Motor neuron (in vitro differentiated cells): ENCODE measurements around the gene MAPK8. TPM values are rescaled to one million over a fixed set of nuclear protein-coding genes. Genes with fewer than 3 reads are reported as not detected.
A peak's percentile ranks its signal among the peaks of the same experiment; 100 is the strongest.

Source experiments
- ATAC-seq, 8 experiments: fragments of 200-7000 bp; cut with Tn5 transposase; replicated peaks in 6 of 8; 2 replicates each; pipeline ENCODE4 v1.8.0; 2021; ENCODE audit warnings: mild to moderate bottlenecking in 8 of 8, moderate library complexity in 8 of 8
- H3K27ac ChIP-seq, 2 donors: fragments of 250-450 bp; sonication (Bioruptor Pico); 2 replicates each; pipeline ENCODE4 v1.9.0; 2021; ENCODE audit warnings: antibody characterized with exemption in 2 of 2, mild to moderate bottlenecking in 2 of 2, moderate library complexity in 1 of 2
- H3K4me1 ChIP-seq, 2 donors: fragments of 250-450 bp; sonication (Bioruptor Pico); replicated peaks in 1 of 2; 2 replicates each; pipeline ENCODE4 v1.6.1; 2021; ENCODE audit warnings: antibody characterized with exemption in 2 of 2, mild to moderate bottlenecking in 2 of 2, moderate library complexity in 1 of 2
- H3K4me3 ChIP-seq, 5 donors: fragments of 250-450 bp; sonication (Bioruptor Pico); 2 replicates each; pipeline ENCODE4 v1.9.0; 2021; ENCODE audit warnings: antibody characterized with exemption in 5 of 5, mild to moderate bottlenecking in 5 of 5, moderate library complexity in 4 of 5
- WGBS, 10 experiments: fragments of 450-650 bp; shearing (Covaris generic); methylation state at CpG; one replicate each; pipeline ENCODE4 v1.0.0; 2022; 5-methylcytosine and 5-hydroxymethylcytosine counted together
- in situ Hi-C, 9 experiments: fragments of 400-800 bp; cut with MboI; loops; one replicate each; pipeline ENCODE4 v1.15.0; 2021; ENCODE audit warnings: low sequenced_read_pairs in 9 of 9, low pct_unique_long_range_greater_than_20kb in 2 of 9; ENCODE audit not compliant: unreplicated experiment in 9 of 9
- total RNA-seq, 8 experiments: library from RNA; unstranded; fragments of 300-600 nt; gene quantifications; 2 replicates each; pipeline versions ENCODE4 v1.2.3 to v1.2.4, GENCODE V29; 2022

MAPK8 gene
- total RNA-seq, 8 experiments from 2014 or later: 21.2 to 122 (median 68.1) TPM

DNA sequence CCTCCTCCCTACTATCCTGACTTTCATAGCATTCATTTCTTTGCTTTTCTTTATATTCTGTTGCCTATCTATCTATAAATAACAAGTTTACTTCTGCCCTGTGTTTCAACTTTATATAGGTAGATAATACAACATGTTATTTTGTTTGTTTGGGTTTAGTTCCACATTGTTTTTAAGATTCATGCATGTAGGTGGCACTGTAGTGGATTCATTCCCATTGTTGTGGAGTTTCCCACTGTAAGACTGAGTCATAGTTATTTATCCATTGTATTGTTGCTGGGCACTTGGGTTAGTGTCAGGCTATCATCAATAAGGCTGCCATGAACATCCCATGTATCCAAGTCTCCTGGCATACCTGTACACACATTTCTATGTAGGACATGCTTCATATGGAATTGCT lies 170.7 kb downstream of the MAPK8 start:
- Histone ChIP-seq H3K4me3 (no peak overlapping the region), H3K27ac (no peak overlapping the region), H3K4me1 (no peaks in the 10 kb centered on the region)
- in situ Hi-C loops: no loop called here
- ATAC-seq: no peak

DNA sequence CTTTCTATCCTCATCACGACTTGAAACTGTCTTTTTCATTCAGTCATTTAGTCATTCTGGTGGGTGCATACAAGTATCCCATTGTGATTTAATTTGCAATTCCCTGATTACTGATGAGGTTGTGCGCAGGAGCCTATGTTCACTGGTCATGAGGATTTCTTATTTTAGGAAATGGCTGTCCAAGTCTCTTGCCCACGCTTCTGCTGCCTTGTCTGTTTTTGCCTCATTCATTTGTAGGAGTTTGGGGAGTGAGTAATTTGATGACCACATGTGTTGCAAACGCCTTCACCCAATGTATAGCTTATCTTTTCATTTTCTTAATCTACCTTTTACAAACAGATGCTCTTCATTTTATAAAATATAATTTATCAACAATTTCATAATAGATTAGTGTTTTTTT lies 171.1 kb downstream of the MAPK8 start:
- in situ Hi-C loops: no loop called here
- WGBS, 10 experiments: 64 to 100% (median 80%) methylated on average over 2 to 4 of the region's 4 CpGs; no CpG with 5 or more reads in 1 of the 10 experiments
- Histone ChIP-seq H3K27ac (no peak overlapping the region), H3K4me1 (no peaks in the 10 kb centered on the region), H3K4me3 (no peak overlapping the region)
- ATAC-seq: no peak

DNA sequence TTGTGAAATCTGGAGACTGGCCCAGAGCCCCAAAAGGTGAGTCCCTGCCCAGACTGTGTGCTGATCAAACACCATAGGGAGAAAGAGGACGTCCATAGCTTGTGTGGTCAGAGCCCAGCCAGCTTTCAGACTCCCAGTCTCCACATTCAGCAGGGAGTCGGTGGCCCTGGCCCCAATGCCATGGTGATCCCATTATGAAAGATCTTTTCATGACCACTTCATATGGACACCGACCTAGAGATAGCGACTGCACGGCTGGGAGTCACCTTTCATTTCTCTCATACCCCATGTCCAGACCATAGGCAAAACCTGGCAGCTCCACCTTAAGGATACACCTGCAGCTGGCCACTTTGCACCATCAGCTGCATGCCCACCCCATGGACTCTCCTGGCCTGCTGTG lies 172.0 kb downstream of the MAPK8 start:
- in situ Hi-C loops: no loop called here
- H3K4me1 ChIP-seq: no peaks in the 10 kb centered on the region
- no peak for ATAC-seq
- no peak overlapping the region for H3K27ac ChIP-seq
- WGBS, 10 experiments: 71 to 100% (median 86%) methylated on average over 1 to 4 of the region's 5 CpGs; no CpG with 5 or more reads in 5 of the 10 experiments
- no peak overlapping the region for H3K4me3 ChIP-seq

DNA sequence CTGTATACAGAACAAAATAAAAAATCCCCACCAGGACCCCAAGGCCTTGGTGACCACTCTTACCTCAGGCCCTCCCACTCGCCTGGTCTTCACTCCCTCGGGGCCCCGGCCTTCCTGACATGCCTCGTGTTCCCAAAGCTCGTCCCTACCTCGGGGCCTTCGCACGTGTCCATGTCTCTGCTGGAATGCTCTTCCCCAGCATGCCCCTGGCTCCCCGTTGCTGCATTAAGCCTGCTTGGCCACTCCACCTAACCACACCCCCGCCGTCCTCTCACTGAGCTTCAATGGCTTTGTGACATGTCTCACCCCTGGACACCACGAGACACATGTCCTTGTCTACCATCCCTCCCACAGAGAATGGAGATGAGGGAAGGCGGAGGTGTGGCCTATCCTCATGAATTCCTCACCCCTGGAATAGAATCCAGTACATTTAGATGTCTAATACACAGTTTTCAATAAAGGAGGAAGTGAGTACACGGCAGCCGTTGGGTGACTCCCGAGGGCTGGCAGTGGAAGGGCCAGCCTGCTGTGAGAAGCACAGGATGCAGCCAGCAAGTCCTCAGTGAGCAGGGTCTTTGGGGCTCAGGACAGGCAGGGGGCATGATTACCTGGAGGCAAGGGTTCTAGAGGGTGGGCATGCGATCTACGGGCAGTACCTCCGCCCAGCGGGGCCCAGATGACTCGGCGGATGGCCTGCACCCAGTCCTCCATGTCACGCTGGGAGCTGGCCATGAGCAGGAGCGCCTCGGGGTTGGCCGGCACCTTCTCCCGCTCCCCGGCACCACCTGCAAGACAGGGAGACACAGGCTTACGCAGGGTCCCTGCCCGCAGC lies 172.7 kb downstream of the MAPK8 start:
- Histone ChIP-seq H3K27ac (no peak overlapping the region), H3K4me3 (no peak overlapping the region), H3K4me1 (no peaks in the 10 kb centered on the region)
- in situ Hi-C loops: no loop called here
- 63 to 100% (median 94%) methylated on average over 1 to 4 of the region's 30 CpGs; no CpG with 5 or more reads in 1 of the 10 experiments for WGBS, 10 experiments
- ATAC-seq: peak in 1 of 8 experiments; percentile 33

DNA sequence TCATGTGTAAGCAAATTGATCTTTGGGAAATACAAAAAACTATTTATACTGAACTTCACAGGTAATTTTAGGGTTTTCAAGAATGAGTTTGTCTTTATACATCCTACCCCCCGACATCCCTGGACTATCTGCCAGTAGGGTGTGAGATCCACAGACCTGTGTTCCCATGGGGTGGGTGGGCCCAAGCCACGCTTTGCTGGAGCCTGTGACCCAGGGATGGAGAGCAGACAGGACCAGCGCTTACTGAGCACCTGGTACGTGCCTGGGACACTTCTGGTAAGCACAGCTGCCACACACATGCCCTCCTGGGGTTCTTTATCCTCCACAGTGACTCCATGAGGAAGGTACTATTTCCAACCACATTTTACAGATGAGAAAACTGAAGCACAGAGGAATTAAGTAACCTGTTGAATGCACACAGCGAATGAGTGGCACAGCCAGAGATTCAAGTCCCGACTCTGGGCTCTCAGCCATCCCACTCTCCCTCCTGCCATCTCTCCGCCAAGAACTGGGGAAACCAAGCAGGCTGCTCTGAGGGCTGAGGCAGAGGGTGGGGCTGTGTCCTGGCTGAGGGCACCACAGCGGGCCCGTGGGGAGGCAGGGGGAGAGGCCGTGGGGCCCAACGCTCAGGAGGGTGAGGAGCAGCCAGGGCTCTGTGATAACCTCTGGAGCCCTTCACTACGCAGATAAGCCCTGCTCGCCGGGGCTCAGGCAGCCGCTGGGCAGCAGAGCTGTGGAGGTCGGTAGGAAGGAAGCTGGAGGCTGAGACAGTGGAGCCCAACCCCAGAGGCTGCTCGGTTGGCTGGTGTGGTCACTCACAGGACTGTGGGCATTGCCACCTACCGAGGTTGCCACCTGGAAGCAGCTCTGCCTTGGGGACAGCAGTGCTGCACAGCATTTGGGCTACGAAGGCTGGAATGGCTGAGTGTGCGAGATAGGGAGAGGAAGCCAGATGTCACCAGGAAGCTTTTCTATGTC lies 174.2 kb downstream of the MAPK8 start:
- 60 to 88% (median 83%) methylated on average over 1 to 6 of the region's 20 CpGs; no CpG with 5 or more reads in 1 of the 10 experiments for WGBS, 10 experiments
- no peak overlapping the region for H3K27ac ChIP-seq
- in situ Hi-C loops: no loop called here
- no peak for ATAC-seq
- no peak overlapping the region for H3K4me3 ChIP-seq
- H3K4me1 ChIP-seq: no peaks in the 10 kb centered on the region

DNA sequence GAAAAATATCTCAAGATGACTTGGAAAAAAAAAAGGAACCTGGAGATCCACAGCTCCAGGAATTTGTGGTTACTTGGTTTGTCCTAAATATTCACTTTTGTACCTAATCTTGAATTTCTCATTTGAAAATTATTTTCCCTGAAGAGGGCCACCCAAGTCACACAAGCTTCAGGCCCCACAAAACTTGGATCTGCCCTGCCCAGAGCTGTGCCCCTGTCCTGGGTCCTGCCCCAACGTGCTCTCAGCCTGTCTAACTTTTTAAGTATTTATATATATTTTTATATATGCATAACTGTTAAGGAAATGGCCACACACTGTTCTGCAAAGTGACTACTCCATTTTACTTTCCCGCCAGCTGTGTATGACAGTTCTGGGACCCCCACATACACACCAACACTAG lies 174.9 kb downstream of the MAPK8 start:
- 71 to 100% (median 97%) methylated on average over 1 to 2 of the region's 2 CpGs; no CpG with 5 or more reads in 4 of the 10 experiments for WGBS, 10 experiments
- Histone ChIP-seq H3K4me3 (no peak overlapping the region), H3K27ac (no peak overlapping the region), H3K4me1 (no peaks in the 10 kb centered on the region)
- in situ Hi-C loops: no loop called here
- no peak for ATAC-seq

DNA sequence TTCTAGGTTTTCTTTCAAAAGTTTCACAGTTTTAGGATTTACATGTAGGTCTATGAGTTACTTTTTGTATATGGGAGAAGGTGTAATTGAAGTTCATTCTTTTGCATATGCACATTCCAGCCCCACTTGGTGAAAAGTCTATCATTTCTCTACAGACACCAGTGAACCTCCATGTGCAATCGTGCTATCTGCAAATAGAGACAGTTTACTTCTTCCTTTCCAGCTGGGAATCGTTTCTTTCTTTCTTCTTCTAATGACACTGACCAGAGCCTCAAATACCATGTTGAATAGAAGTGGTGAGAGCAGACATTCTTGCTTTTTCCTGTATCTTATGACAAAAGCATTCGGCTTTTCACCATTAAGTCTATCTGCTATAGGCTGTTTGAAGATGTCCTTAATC lies 175.7 kb downstream of the MAPK8 start:
- Histone ChIP-seq H3K27ac (no peak overlapping the region), H3K4me3 (no peak overlapping the region), H3K4me1 (no peaks in the 10 kb centered on the region)
- no peak for ATAC-seq
- in situ Hi-C loops: no loop called here
- 20 to 100% (median 62%) methylated on average over 1 to 3 of the region's 3 CpGs for whole genome bisulfite sequencing, 10 experiments

DNA sequence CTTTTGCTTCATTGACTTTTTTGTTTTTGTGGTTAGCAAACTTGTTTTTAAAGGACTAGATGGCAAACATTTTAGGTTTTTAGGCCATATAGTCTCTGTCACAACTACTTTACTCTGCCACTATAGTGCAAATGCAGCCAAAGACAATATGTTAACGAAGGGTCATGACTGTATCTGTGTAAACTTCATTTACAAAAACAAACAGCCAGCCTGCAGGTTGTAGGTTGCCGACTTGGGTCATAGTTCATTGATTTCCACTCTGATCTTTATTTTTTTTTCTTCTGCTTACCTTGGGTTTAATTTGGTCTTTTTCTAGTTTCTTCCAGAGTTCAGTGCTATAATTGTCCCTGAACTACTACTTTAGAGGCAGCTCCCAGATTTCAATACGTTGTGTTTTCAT lies 178.4 kb downstream of the MAPK8 start:
- Histone ChIP-seq H3K27ac (no peak overlapping the region), H3K4me1 (no peaks in the 10 kb centered on the region), H3K4me3 (no peak overlapping the region)
- in situ Hi-C loops: no loop called here
- ATAC-seq: no peak
- WGBS, 10 experiments: 7 to 86% (median 27%) methylated on average over 2 to 3 of the region's 3 CpGs; no CpG with 5 or more reads in 1 of the 10 experiments

DNA sequence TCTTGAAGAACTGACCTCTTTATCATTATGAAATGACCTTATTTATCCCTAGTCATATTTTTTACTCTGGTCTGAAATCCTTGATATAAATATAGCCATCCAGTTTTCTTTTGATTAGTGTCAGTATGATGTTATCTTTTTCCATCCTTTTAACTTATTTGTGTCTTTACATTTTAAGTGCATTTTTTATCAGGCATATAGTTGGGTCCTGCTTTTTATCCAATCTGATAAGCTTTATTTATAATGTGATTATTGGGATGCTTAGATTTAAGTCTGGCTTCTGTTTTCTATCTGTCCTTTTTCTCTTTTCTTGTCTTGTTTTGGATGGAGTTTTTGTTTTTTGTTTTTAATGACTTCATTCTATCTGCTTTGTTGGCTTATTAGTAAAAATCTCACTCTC lies 179.2 kb downstream of the MAPK8 start:
- H3K4me3 ChIP-seq: no peak overlapping the region

DNA sequence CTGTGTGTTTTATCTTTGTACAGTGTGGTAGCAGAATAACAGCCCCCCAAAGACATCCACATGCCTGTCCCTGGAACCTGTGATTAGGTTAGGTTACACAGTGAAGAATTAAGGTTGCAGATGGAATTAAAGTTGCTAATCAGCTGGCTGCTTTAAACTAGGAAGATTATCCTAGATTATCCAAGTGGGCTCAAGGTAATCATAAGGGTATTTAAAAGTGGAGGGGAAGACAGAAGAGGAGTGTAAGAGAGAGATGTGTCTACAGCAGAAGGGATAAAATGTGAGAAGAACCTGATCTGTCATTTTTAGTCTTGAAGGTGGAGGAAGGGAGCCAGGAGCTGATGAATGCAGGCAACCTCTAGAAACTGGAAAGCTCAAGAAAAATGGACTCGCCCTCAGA lies 180.8 kb downstream of the MAPK8 start:
- ATAC-seq: no peak
- Histone ChIP-seq H3K4me3 (no peak overlapping the region), H3K4me1 (no peaks in the 10 kb centered on the region), H3K27ac (no peak overlapping the region)
- in situ Hi-C loops: no loop called here
- 67 to 100% (median 94%) methylated on average over 1 of the region's 1 CpG; no CpG with 5 or more reads in 6 of the 10 experiments for WGBS, 10 experiments

More for the DNA sequence above, 179.2 kb downstream of the MAPK8 start:
- in situ Hi-C loops: no loop called here
- Histone ChIP-seq H3K27ac (no peak overlapping the region), H3K4me1 (no peaks in the 10 kb centered on the region)
- no peak for ATAC-seq

Other genes starting within 250 kb of the MAPK8 start
- gene FRMPD2, start 32.0 kb upstream of the MAPK8 start, total RNA-seq: 10 to 100 TPM in 1 of 8 experiments, 1 to 10 TPM in 2, under 1 TPM in 5; 0.11 to 12.8 (median 0.85) TPM